H9 (cell line): ENCODE data around the gene PMF1. TPM values are rescaled to one million over a fixed set of nuclear protein-coding genes. Genes with fewer than 3 reads are reported as not detected.

Source experiments
- DNase-seq: peaks from one replicate; pipeline ENCODE4 v3.0.0-alpha.2; 2017
- H2AFZ ChIP-seq: one replicate; pipeline ENCODE4 v1.6.1; 2013; ENCODE audit warnings: mild to moderate bottlenecking, low read length, control low read depth, moderate library complexity
- H2AK5ac ChIP-seq: 2 replicates; pipeline ENCODE4 v1.6.1; 2013; ENCODE audit warnings: low read length, control low read depth, mixed read lengths; ENCODE audit not compliant: insufficient read length
- H2BK120ac ChIP-seq: one replicate; pipeline ENCODE4 v1.6.1; 2013; ENCODE audit warnings: low read depth, mild to moderate bottlenecking, low read length, control low read depth, inconsistent platforms; ENCODE audit not compliant: poor library complexity, severe bottlenecking
- H2BK12ac ChIP-seq: 2 replicates; pipeline ENCODE4 v1.6.1; 2013; ENCODE audit warnings: low read length, control low read depth, mixed read lengths, low read depth; ENCODE audit not compliant: insufficient read length
- H2BK15ac ChIP-seq: 2 replicates; pipeline ENCODE4 v1.6.1; 2013; ENCODE audit warnings: low read depth, low read length, control low read depth
- H2BK20ac ChIP-seq: one replicate; pipeline ENCODE4 v1.6.1; 2013; ENCODE audit warnings: low read depth, mild to moderate bottlenecking, low read length, control low read depth, inconsistent platforms; ENCODE audit not compliant: poor library complexity, severe bottlenecking
- H2BK5ac ChIP-seq: 2 replicates; pipeline ENCODE4 v1.6.1; 2013; ENCODE audit warnings: low read length, control low read depth, mixed read lengths; ENCODE audit not compliant: insufficient read length
- H3K14ac ChIP-seq: 2 replicates; pipeline ENCODE4 v1.6.1; 2013; ENCODE audit warnings: low read length, control low read depth; ENCODE audit not compliant: insufficient read depth
- H3K18ac ChIP-seq: 2 replicates; pipeline ENCODE4 v1.6.1; 2013; ENCODE audit warnings: low read depth, mild to moderate bottlenecking, mixed read lengths, low read length, control low read depth; ENCODE audit not compliant: insufficient read length
- H3K23ac ChIP-seq: 2 replicates; pipeline ENCODE4 v1.6.1; 2013; ENCODE audit warnings: low read length, control low read depth, mixed read lengths, low read depth; ENCODE audit not compliant: insufficient read length
- H3K23me2 ChIP-seq: 2 replicates; pipeline ENCODE4 v1.6.1; 2013; ENCODE audit warnings: low read depth, mild to moderate bottlenecking, mixed read lengths, low read length, control low read depth; ENCODE audit not compliant: insufficient read length, poor library complexity, severe bottlenecking
- H3K27ac ChIP-seq: 2 replicates; pipeline ENCODE4 v1.5.1; 2013; ENCODE audit warnings: low read length, control low read depth, mixed read lengths, low read depth; ENCODE audit not compliant: insufficient read length
- H3K27me3 ChIP-seq: 2 replicates; pipeline ENCODE4 v1.6.1; 2013; ENCODE audit warnings: low read length, control low read depth, inconsistent platforms; ENCODE audit not compliant: insufficient read depth
- H3K4ac ChIP-seq: 2 replicates; pipeline ENCODE4 v1.6.1; 2013; ENCODE audit warnings: low read depth, mild to moderate bottlenecking, control low read depth, inconsistent platforms, low read length, moderate library complexity
- H3K4me1 ChIP-seq: 2 replicates; pipeline ENCODE4 v1.6.1; 2013; ENCODE audit warnings: low read length, control low read depth, inconsistent platforms; ENCODE audit not compliant: insufficient read depth
- H3K4me2 ChIP-seq: 2 replicates; pipeline ENCODE4 v1.6.1; 2013; ENCODE audit warnings: low read length, control low read depth, mixed read lengths; ENCODE audit not compliant: insufficient read length, insufficient read depth
- H3K56ac ChIP-seq: 2 replicates; pipeline ENCODE4 v1.6.1; 2013; ENCODE audit warnings: low read depth, mild to moderate bottlenecking, mixed read lengths, low read length, control low read depth; ENCODE audit not compliant: insufficient read length
- H3K79me1 ChIP-seq: 2 replicates; pipeline ENCODE4 v1.6.1; 2013; ENCODE audit warnings: low read depth, mild to moderate bottlenecking, moderate library complexity, low read length, control low read depth, inconsistent platforms; ENCODE audit not compliant: insufficient read depth, poor library complexity, severe bottlenecking
- H3K79me2 ChIP-seq: 2 replicates; pipeline ENCODE4 v1.6.1; 2013; ENCODE audit warnings: low read length, control low read depth, inconsistent platforms; ENCODE audit not compliant: insufficient read depth
- H3K9ac ChIP-seq: 2 replicates; pipeline ENCODE4 v1.6.1; 2013; ENCODE audit warnings: low read length, control low read depth, mixed read lengths; ENCODE audit not compliant: insufficient read length; ENCODE audit errors: extremely low read depth
- H3K9me3 ChIP-seq: one replicate; pipeline ENCODE4 v1.6.1; 2013; ENCODE audit warnings: low read depth, low read length, inconsistent platforms; ENCODE audit not compliant: control insufficient read depth
- H3T11ph ChIP-seq: one replicate; pipeline ENCODE4 v1.6.1; 2013; ENCODE audit warnings: mild to moderate bottlenecking, low read length, control low read depth, inconsistent platforms
- H4K20me1 ChIP-seq: one replicate; pipeline ENCODE4 v1.6.1; 2013; ENCODE audit not compliant: control insufficient read depth, insufficient read length, insufficient read depth
- H4K5ac ChIP-seq: 2 replicates; pipeline ENCODE4 v1.6.1; 2013; ENCODE audit warnings: low read depth, mild to moderate bottlenecking, mixed read lengths, low read length, control low read depth; ENCODE audit not compliant: insufficient read length
- H4K8ac ChIP-seq: replicated peaks from 2 replicates; pipeline ENCODE4 v1.6.1; 2013; ENCODE audit warnings: low read length, control low read depth, mixed read lengths, low read depth; ENCODE audit not compliant: insufficient read length
- H4K91ac ChIP-seq: 2 replicates; pipeline ENCODE4 v1.6.1; 2013; ENCODE audit warnings: low read depth, mild to moderate bottlenecking, moderate library complexity, mixed read lengths, low read length, control low read depth; ENCODE audit not compliant: insufficient read length
- H3K27ac Mint-ChIP-seq, 3 experiments: 2 replicates in 2 of 3; 3 replicates in 1 of 3; pipeline ENCODE4 v1.8.0; 2020 to 2021; ENCODE audit warnings: mixed read lengths in 3 of 3, mild to moderate bottlenecking in 1 of 3, moderate library complexity in 1 of 3
- H3K27me3 Mint-ChIP-seq: 2 replicates; pipeline ENCODE4 v1.8.0; 2021; ENCODE audit warnings: low read depth, mild to moderate bottlenecking, moderate library complexity, mixed read lengths
- H3K36me3 Mint-ChIP-seq, 3 experiments: 2 replicates in 2 of 3; 3 replicates in 1 of 3; pipeline ENCODE4 v1.8.0; 2020 to 2021; ENCODE audit warnings: low read depth in 3 of 3, mixed read lengths in 3 of 3; ENCODE audit not compliant: insufficient read depth in 1 of 3
- H3K4me1 Mint-ChIP-seq, 2 experiments: 2 replicates each; pipeline ENCODE4 v1.8.0; 2020; ENCODE audit warnings: mixed read lengths in 2 of 2
- H3K4me3 Mint-ChIP-seq, 2 experiments: 2 replicates in 1 of 2; 3 replicates in 1 of 2; pipeline ENCODE4 v1.8.0; 2020 to 2021; ENCODE audit warnings: mild to moderate bottlenecking in 2 of 2, mixed read lengths in 2 of 2, moderate library complexity in 1 of 2
- H3K9me3 Mint-ChIP-seq, 2 experiments: 2 replicates in 1 of 2; 3 replicates in 1 of 2; pipeline ENCODE4 v1.8.0; 2020; ENCODE audit warnings: mild to moderate bottlenecking in 2 of 2, mixed read lengths in 2 of 2, moderate library complexity in 1 of 2
- WGBS: extraction: QIAGEN DNeasy Blood & Tissue Kit; methylation state at CpG from one replicate; pipeline ENCODE4 v1.1.7; 2013; ENCODE audit warnings: missing lambda C conversion rate, low lambda C conversion rate, mixed read lengths; ENCODE audit not compliant: insufficient read length; ENCODE audit errors: extremely low coverage; 5-methylcytosine and 5-hydroxymethylcytosine counted together
- total RNA-seq: library from RNA; stranded (reverse); gene quantifications from 2 replicates; pipeline ENCODE4 v1.2.1, GENCODE V29; 2021
- TF ChIP-seq, protein P1 (sequence below): fragments of 200-600 bp; sonication (generic); conservative IDR thresholded peaks from 3 replicates; pipeline ENCODE4 v1.8.0; 2021; ENCODE audit warnings: antibody characterized with exemption, mild to moderate bottlenecking

The PMF1 gene
- total RNA-seq, 1 experiment from 2014 or later: 136 TPM

DNA sequence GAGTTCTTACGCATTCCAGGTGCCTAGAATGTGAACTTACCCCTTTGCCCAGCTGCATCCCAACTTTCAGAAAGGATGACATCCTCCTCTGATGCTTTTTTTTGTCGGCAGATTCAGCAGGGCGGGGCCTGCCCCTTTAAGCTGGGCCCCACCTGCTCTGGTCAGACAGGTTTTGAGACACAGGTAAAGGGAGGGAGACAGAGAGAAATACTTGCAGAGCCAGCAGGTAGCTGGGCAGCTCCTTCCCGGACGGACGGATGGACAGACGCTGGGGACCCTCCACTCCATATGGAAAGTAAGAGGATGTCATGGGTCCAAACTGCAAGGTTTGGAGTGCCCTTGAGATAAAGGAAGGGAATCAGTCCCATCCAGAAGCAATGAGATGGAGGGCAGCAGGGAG, 71.3 kb downstream of the PMF1 start, which contains the start of gene TMEM79:
TSS of gene TMEM79 (plus strand) at position 214 of the 400 bp plus-strand sequence. CDS start 902 bp downstream, outside the sequence.
- no peak within 1 kb of the TSS for H2AFZ ChIP-seq
- no peak within 1 kb of the TSS for H2BK15ac ChIP-seq
- no peaks in the 10 kb centered on the region for H3K9me3 Mint-ChIP-seq
- no peaks in the 10 kb centered on the region for H3K4me1 ChIP-seq
- H3K27me3 ChIP-seq: no peaks in the 10 kb centered on the region
- no peaks in the 10 kb centered on the region for H4K20me1 ChIP-seq
- H3K23me2 ChIP-seq: peaks cover 12% of the 10 kb centered on the region
- H2BK5ac ChIP-seq: no peak within 1 kb of the TSS
- no peak within 1 kb of the TSS for H2AK5ac ChIP-seq
- no peak within 1 kb of the TSS for H2BK20ac ChIP-seq
- no peak within 1 kb of the TSS for H3K23ac ChIP-seq
- peaks cover 22% of the 10 kb centered on the region for H3K79me2 ChIP-seq
- H3K27me3 Mint-ChIP-seq: no peaks in the 10 kb centered on the region; the same call in 1 of the 2 replicates
- H3K27ac ChIP-seq: no peak within 1 kb of the TSS
- TF ChIP-seq, protein P1, sequence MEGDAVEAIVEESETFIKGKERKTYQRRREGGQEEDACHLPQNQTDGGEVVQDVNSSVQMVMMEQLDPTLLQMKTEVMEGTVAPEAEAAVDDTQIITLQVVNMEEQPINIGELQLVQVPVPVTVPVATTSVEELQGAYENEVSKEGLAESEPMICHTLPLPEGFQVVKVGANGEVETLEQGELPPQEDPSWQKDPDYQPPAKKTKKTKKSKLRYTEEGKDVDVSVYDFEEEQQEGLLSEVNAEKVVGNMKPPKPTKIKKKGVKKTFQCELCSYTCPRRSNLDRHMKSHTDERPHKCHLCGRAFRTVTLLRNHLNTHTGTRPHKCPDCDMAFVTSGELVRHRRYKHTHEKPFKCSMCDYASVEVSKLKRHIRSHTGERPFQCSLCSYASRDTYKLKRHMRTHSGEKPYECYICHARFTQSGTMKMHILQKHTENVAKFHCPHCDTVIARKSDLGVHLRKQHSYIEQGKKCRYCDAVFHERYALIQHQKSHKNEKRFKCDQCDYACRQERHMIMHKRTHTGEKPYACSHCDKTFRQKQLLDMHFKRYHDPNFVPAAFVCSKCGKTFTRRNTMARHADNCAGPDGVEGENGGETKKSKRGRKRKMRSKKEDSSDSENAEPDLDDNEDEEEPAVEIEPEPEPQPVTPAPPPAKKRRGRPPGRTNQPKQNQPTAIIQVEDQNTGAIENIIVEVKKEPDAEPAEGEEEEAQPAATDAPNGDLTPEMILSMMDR: no peak
- no peak for DNase-seq
- H3K4me3 Mint-ChIP-seq: peak within 1 kb of the TSS; percentile 97 to 98
- H2BK120ac ChIP-seq: no peak within 1 kb of the TSS
- H3K27ac Mint-ChIP-seq: peak within 1 kb of the TSS; percentile 90 to 98 (median 92)
- H3K18ac ChIP-seq: no peak within 1 kb of the TSS
- no peak within 1 kb of the TSS; the same call in 1 of the 2 replicates for H3K14ac ChIP-seq
- no peak within 1 kb of the TSS for H3K56ac ChIP-seq
- H4K8ac ChIP-seq: no peak within 1 kb of the TSS
- H3K4me1 Mint-ChIP-seq: peaks cover 24 to 29% of the 10 kb centered on the region in 2 experiments
- H4K91ac ChIP-seq: no peak within 1 kb of the TSS
- peak within 1 kb of the TSS; percentile 93 for H3K4me2 ChIP-seq
- WGBS: no CpG with 5 or more reads among the region's 7 CpGs
- peaks cover 2% of the 10 kb centered on the region for H3K79me1 ChIP-seq
- H2BK12ac ChIP-seq: no peak within 1 kb of the TSS
- H3K4ac ChIP-seq: no peak within 1 kb of the TSS; the same call in 1 of the 2 replicates
- H4K5ac ChIP-seq: peak within 1 kb of the TSS; percentile 31
- H3K9me3 ChIP-seq: no peaks in the 10 kb centered on the region
- H3K9ac ChIP-seq: peak within 1 kb of the TSS; percentile 90
- H3T11ph ChIP-seq: no peak within 1 kb of the TSS
- peaks cover 0 to 12% (median 3%) of the 10 kb centered on the region in 3 experiments; a peak in 3 of 7 replicates for H3K36me3 Mint-ChIP-seq
